Measurements from ENCODE around the gene CCDC197.

CCDC197 gene

DNA sequence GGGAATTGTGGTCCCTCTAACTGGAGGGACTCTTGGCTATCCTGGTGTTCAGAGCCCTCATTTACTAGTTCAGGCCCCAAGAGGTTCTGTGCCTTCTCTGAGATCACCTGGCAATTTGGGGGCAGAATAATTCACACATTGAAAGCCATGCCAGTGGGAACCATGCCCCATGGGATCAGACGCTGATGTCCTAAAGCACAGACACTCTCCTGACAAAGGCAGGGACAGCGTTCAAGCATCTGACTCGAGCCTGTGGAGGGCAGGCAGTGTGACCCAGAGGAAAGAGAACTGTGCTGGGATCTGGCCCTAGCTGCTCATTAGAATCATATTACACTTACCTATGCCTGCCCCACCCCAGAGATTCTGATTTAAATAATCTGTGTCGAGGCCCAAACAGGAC, 18.4 kb upstream of the CCDC197 start:
- Histone ChIP-seq H3K36me3 (ENCODE audit: control insufficient read depth in 2 of 2, insufficient read depth in 2 of 2, low read length in 2 of 2) (no peaks in the 10 kb centered on the region), H3K4me3 (ENCODE audit: low read length in 2 of 2) (no peak overlapping the region), H3K9me3 (ENCODE audit: control insufficient read depth in 2 of 2, low read length in 2 of 2) (no peaks in the 10 kb centered on the region), H3K27me3 (ENCODE audit: control insufficient read depth in 1 of 2, insufficient read depth in 2 of 2, low read length in 2 of 2) (no peaks in the 10 kb centered on the region), H3K9ac (ENCODE audit: low read length in 2 of 2) (no peak overlapping the region), H3K4me1 (ENCODE audit: control insufficient read depth, insufficient read depth, low read length) (peaks cover 65% of the 10 kb centered on the region), H3K27ac (ENCODE audit: low read length) (peak overlapping the region; percentile 99)

DNA sequence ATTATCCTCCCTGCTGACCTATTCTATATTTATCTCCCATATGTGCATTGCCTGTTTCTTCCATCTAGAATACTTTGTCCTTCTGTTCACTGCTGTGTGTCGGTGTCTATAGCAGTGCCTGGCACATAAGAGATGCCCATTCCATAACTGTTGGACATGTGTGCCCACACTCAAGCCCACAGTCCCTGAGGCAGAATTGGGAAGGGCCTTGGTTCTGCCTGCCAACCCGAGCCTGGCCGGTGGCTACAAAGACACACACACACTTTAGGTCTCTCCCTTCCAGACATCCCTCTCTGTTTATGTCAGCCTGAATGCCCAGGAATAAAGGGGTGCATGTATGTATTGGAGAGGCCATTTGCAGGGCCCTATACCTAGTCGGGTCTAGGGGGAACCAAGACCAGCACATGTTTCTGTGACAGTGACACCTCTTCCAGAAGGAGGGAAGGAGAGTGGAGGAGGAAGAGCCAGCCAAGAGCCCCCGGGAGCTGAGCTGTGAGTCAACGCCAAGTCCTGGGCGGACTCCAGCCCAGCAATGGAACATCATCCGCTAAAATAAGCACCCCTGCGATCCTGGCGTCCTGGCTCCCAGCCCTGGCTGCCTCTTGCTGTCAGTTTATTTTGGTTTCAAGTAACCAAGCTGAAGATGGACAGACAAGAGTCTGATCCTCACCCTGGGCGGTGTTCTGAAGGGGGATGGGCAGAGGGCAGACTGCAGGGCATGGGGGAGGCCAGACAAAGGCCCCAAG, 16.5 kb upstream of the CCDC197 start:
- H3K9me3 ChIP-seq (ENCODE audit: control insufficient read depth in 2 of 2, low read length in 2 of 2), result no peaks in the 10 kb centered on the region
- H3K9ac ChIP-seq (ENCODE audit: low read length in 2 of 2), result peak overlapping the region; percentile 51 to 55
- H3K36me3 ChIP-seq (ENCODE audit: control insufficient read depth in 2 of 2, insufficient read depth in 2 of 2, low read length in 2 of 2), result no peaks in the 10 kb centered on the region
- peak overlapping the region in 1 of 2 donors; percentile 40 for H3K4me3 ChIP-seq (ENCODE audit: low read length in 2 of 2)
- peaks cover 74% of the 10 kb centered on the region for H3K4me1 ChIP-seq (ENCODE audit: control insufficient read depth, insufficient read depth, low read length)
- H3K27me3 ChIP-seq (ENCODE audit: control insufficient read depth in 1 of 2, insufficient read depth in 2 of 2, low read length in 2 of 2), result no peaks in the 10 kb centered on the region
- H3K27ac ChIP-seq (ENCODE audit: low read length), result peak overlapping the region; percentile 92

DNA sequence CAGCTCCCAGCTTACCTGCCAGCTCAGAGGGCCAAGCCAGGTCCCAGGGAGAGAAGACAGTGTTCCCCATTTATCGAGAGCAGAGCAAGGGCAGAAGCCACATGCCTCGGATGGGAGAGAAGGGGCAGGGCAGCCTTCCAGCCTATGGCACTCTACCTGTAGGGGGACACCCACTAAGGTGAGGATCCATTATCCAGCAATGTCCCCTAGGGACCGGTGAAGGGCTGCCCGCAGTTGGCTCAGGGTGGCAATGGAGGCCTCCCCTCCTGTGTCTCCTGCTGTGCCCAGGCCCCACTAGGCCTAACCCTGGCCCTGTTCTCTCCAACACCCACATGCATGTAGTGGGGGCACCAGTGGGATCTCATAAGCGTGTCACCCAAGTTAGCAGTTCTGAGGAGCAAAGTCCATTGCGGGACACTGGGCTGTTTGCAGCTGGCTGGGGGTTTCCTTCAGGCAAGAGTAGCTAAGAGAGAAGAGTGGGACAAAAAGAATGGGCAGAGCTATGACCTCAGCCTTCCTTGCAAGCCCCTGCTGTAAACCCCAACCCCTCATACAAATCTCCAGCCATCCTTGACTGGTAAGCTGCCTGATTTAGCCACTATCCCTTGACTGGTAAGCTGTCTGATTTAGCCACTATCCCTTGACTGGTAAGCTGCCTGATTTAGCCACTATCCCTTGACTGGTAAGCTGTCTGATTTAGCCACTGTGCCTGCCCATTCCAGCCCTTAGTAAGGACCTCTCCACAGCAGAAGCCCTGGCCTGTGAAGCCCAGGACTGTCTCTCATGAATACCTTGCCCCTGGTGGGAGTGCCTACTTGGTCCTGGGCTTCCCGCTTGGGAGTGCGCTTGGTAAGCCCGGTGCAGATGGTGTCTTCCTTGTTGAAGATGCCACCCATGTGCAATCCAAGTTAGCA, 15.5 kb upstream of the CCDC197 start:
- H3K4me3 ChIP-seq (ENCODE audit: low read length in 2 of 2), result no peak overlapping the region
- H3K4me1 ChIP-seq (ENCODE audit: control insufficient read depth, insufficient read depth, low read length), result peaks cover 75% of the 10 kb centered on the region
- H3K9ac ChIP-seq (ENCODE audit: low read length in 2 of 2), result peak overlapping the region; percentile 16 to 47
- no peaks in the 10 kb centered on the region for H3K9me3 ChIP-seq (ENCODE audit: control insufficient read depth in 2 of 2, low read length in 2 of 2)
- peak overlapping the region; percentile 92 for H3K27ac ChIP-seq (ENCODE audit: low read length)
- H3K27me3 ChIP-seq (ENCODE audit: control insufficient read depth in 1 of 2, insufficient read depth in 2 of 2, low read length in 2 of 2), result no peaks in the 10 kb centered on the region
- H3K36me3 ChIP-seq (ENCODE audit: control insufficient read depth in 2 of 2, insufficient read depth in 2 of 2, low read length in 2 of 2), result no peaks in the 10 kb centered on the region

DNA sequence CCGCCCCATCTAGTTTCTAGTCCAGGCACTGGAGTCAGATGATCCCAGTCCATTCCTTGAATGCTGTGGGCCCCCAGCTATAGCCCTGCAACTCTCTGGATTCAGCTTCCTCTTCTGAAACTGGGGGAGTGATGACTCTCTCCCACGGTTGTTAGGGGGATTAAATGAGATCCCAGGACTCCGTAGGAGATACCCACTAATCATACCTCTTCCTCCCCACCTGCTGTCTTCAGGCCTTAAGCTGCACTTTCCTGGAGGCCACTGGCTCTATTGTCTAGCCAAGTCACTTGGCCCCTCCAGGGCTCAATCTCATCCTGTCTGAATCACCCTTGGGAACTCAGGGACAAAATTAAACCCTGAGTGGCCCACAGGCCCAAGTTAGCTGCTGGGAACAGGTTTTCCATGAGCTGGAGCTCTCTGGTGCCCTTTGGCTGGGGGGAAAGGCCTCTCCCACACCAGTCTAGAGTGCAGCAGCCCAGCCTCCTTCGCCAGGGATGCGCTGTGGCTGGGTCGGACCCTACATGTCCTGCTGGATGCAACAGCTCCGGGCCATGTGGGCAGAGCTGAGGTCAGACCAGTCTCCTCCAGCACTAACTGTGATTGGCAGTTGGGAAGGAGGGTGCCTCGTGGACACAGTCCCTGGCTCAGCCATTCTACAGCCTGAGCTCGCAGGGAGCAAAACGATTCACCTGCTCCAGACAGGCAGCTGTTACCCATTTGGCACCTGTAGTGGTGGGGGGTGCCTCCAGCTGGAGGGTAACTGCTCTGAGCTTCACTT, 14.7 kb upstream of the CCDC197 start:
- H3K4me3 ChIP-seq (ENCODE audit: low read length in 2 of 2), result no peak overlapping the region
- H3K36me3 ChIP-seq (ENCODE audit: control insufficient read depth in 2 of 2, insufficient read depth in 2 of 2, low read length in 2 of 2), result no peaks in the 10 kb centered on the region
- H3K27ac ChIP-seq (ENCODE audit: low read length), result peak overlapping the region; percentile 92
- peaks cover 75% of the 10 kb centered on the region for H3K4me1 ChIP-seq (ENCODE audit: control insufficient read depth, insufficient read depth, low read length)
- H3K27me3 ChIP-seq (ENCODE audit: control insufficient read depth in 1 of 2, insufficient read depth in 2 of 2, low read length in 2 of 2), result no peaks in the 10 kb centered on the region
- H3K9me3 ChIP-seq (ENCODE audit: control insufficient read depth in 2 of 2, low read length in 2 of 2), result no peaks in the 10 kb centered on the region
- no peak overlapping the region for H3K9ac ChIP-seq (ENCODE audit: low read length in 2 of 2)

DNA sequence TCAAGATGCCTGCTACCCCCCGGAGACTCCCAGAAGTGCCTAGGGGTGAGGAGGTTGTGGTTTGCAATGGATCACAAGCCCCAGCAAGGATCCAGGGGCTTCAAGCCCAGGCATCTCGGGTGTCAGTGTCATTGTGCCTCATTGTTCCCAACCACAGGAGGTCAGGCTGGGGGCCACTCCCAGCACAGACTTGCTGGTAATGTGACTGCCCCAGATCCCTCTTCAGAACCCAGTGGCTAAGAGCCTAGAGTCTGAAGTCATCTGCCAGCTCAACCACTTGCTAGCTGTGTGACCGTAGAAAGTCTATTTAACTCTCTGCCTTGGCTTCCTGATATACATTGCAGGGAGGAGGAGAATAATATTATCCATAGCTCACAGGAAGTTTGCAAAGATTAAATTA, 13.0 kb upstream of the CCDC197 start:
- H3K4me1 ChIP-seq (ENCODE audit: control insufficient read depth, insufficient read depth, low read length), result peaks cover 67% of the 10 kb centered on the region
- H3K4me3 ChIP-seq (ENCODE audit: low read length in 2 of 2), result no peak overlapping the region

DNA sequence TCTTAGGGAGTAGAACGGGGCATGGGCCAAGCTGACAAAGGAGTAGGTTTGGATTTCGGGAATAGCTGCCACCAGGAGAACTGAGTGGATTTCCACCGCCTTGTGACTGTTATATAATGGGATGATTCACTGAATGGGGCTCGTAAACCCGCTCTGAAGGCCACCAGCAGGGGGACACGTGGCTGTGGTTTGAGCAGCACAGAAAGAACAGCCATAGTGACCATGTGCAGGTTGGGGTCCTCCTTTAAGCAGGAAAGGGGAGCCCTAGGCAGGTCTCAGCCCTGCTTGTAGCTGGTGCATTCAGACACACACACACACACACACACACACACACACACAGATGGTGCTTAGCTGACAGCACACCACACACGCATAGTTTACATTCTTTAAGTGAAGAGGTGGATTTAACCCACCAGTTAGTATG, 12.1 kb upstream of the CCDC197 start:
- Histone ChIP-seq H3K9ac (ENCODE audit: low read length in 2 of 2) (no peak overlapping the region), H3K27me3 (ENCODE audit: control insufficient read depth in 1 of 2, insufficient read depth in 2 of 2, low read length in 2 of 2) (no peaks in the 10 kb centered on the region)

More for the DNA sequence above, 13.0 kb upstream of the CCDC197 start:
- Histone ChIP-seq H3K36me3 (ENCODE audit: control insufficient read depth in 2 of 2, insufficient read depth in 2 of 2, low read length in 2 of 2) (no peaks in the 10 kb centered on the region), H3K27ac (ENCODE audit: low read length) (peak overlapping the region; percentile 37), H3K9me3 (ENCODE audit: control insufficient read depth in 2 of 2, low read length in 2 of 2) (no peaks in the 10 kb centered on the region), H3K27me3 (ENCODE audit: control insufficient read depth in 1 of 2, insufficient read depth in 2 of 2, low read length in 2 of 2) (no peaks in the 10 kb centered on the region), H3K9ac (ENCODE audit: low read length in 2 of 2) (no peak overlapping the region)

DNA sequence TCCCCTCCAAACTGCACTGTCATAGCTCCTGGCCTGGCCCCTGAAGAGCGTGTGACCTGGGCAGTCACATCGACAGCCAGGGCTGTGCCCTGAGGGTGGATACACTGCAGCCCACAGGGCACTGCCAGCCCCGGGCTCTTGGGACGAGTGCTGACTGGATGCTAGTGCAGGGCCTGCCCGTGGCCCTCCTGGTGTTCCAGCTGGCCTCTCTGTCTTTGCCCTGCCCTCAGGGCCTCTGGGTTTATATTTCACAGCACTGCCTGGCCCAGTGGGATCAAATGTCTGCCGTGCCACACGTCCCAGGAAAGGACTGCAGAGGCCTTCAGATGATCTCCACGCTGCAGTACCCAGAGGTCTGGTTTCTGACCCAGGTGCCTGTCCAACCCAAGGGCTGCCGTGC, 10.1 kb upstream of the CCDC197 start:
- peak overlapping the region in 1 of 2 donors; percentile 21 for H3K9ac ChIP-seq (ENCODE audit: low read length in 2 of 2)
- H3K27ac ChIP-seq (ENCODE audit: low read length), result no peak overlapping the region
- no peaks in the 10 kb centered on the region for H3K27me3 ChIP-seq (ENCODE audit: control insufficient read depth in 1 of 2, insufficient read depth in 2 of 2, low read length in 2 of 2)
- no peak overlapping the region for H3K4me3 ChIP-seq (ENCODE audit: low read length in 2 of 2)
- H3K4me1 ChIP-seq (ENCODE audit: control insufficient read depth, insufficient read depth, low read length), result peaks cover 51% of the 10 kb centered on the region
- H3K36me3 ChIP-seq (ENCODE audit: control insufficient read depth in 2 of 2, insufficient read depth in 2 of 2, low read length in 2 of 2), result no peaks in the 10 kb centered on the region
- H3K9me3 ChIP-seq (ENCODE audit: control insufficient read depth in 2 of 2, low read length in 2 of 2), result no peaks in the 10 kb centered on the region

More for the DNA sequence above, 12.1 kb upstream of the CCDC197 start:
- Histone ChIP-seq H3K36me3 (ENCODE audit: control insufficient read depth in 2 of 2, insufficient read depth in 2 of 2, low read length in 2 of 2) (no peaks in the 10 kb centered on the region), H3K9me3 (ENCODE audit: control insufficient read depth in 2 of 2, low read length in 2 of 2) (no peaks in the 10 kb centered on the region), H3K4me3 (ENCODE audit: low read length in 2 of 2) (peak overlapping the region in 1 of 2 donors; percentile 8), H3K27ac (ENCODE audit: low read length) (peak overlapping the region; percentile 55), H3K4me1 (ENCODE audit: control insufficient read depth, insufficient read depth, low read length) (peaks cover 64% of the 10 kb centered on the region)

DNA sequence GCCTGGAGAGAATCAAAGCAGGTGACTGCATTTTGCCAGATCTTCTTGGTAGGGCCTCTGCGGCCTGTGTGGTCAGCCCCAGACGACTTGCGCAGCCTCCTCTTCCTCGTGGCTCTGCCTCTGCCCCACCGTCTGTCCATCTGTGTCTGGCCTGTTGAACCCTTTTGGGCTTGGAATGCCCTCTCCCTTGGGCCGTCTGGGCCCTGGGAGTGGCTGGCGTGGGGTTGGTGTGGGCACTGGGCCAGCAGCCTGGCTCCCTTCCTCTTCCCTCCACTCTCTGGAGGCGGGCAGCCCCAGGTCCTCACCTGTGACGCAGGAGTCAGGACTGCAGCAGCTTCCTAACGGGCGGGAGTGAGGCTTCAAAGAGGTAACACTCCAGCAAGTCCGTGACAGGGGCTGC, 9.7 kb upstream of the CCDC197 start:
- H3K4me3 ChIP-seq (ENCODE audit: low read length in 2 of 2), result no peak overlapping the region
- H3K9me3 ChIP-seq (ENCODE audit: control insufficient read depth in 2 of 2, low read length in 2 of 2), result no peaks in the 10 kb centered on the region
- H3K27ac ChIP-seq (ENCODE audit: low read length), result peak overlapping the region; percentile 31
- H3K36me3 ChIP-seq (ENCODE audit: control insufficient read depth in 2 of 2, insufficient read depth in 2 of 2, low read length in 2 of 2), result no peaks in the 10 kb centered on the region
- no peaks in the 10 kb centered on the region for H3K27me3 ChIP-seq (ENCODE audit: control insufficient read depth in 1 of 2, insufficient read depth in 2 of 2, low read length in 2 of 2)
- H3K4me1 ChIP-seq (ENCODE audit: control insufficient read depth, insufficient read depth, low read length), result peaks cover 50% of the 10 kb centered on the region
- H3K9ac ChIP-seq (ENCODE audit: low read length in 2 of 2), result no peak overlapping the region

DNA sequence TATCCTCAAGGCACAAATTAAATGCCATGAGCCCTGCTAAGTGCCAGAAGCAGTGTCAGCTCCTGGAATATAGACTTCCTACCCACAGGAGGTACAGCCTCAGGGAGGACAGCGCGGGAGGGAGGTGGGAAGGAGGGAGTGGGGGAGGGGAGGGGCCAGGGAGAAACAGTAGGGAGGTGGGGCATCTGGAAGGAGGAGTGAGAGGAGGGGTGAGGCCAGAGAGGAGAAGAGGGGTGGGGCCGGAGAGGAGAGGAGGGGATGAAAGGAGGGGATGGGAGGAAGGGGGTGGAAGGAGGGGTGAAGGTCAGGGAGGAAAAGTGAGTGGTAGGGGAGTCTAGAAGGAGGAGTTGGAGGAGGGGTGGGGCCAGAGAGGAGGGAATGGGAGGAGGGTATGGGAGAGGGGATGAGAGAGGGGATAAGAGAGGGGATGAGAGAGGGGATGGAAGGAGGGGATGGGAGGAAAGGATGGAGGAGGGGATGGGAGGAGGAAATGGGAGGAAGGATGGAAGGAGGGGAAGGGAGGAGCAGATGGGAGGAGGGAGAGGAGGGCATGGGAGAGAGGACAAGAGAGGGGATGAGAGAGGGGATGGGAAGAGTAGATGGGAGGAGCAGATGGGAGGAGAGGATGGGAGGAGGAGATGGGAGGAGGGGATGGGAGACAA, 9.2 kb upstream of the CCDC197 start:
- Histone ChIP-seq H3K27ac (ENCODE audit: low read length) (no peak overlapping the region), H3K4me1 (ENCODE audit: control insufficient read depth, insufficient read depth, low read length) (peaks cover 45% of the 10 kb centered on the region), H3K27me3 (ENCODE audit: control insufficient read depth in 1 of 2, insufficient read depth in 2 of 2, low read length in 2 of 2) (no peaks in the 10 kb centered on the region), H3K4me3 (ENCODE audit: low read length in 2 of 2) (no peak overlapping the region), H3K9me3 (ENCODE audit: control insufficient read depth in 2 of 2, low read length in 2 of 2) (no peaks in the 10 kb centered on the region), H3K36me3 (ENCODE audit: control insufficient read depth in 2 of 2, insufficient read depth in 2 of 2, low read length in 2 of 2) (no peaks in the 10 kb centered on the region), H3K9ac (ENCODE audit: low read length in 2 of 2) (no peak overlapping the region)

DNA sequence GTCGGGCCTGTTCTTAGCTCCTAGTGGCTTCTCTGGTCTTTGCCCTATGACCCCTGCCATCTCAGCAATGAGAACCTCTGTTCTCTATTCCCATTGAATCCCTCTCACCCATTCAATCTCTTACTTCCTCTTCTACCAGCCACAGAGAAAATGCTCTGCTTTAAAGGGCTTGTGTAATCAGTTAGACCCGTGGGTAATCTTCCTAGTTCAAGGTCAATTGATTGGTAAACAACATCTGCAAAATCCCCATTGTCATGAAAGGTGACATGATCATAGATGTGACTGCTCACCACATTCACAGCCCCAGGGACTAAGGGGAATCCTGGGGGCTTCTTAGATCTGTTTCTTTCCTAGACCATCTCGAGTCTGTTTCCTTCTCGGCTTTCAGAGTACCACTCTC, 7.2 kb upstream of the CCDC197 start:
- Histone ChIP-seq H3K9ac (ENCODE audit: low read length in 2 of 2) (no peak overlapping the region), H3K27ac (ENCODE audit: low read length) (no peak overlapping the region), H3K4me1 (ENCODE audit: control insufficient read depth, insufficient read depth, low read length) (peaks cover 40% of the 10 kb centered on the region), H3K4me3 (ENCODE audit: low read length in 2 of 2) (no peak overlapping the region), H3K9me3 (ENCODE audit: control insufficient read depth in 2 of 2, low read length in 2 of 2) (no peaks in the 10 kb centered on the region), H3K27me3 (ENCODE audit: control insufficient read depth in 1 of 2, insufficient read depth in 2 of 2, low read length in 2 of 2) (no peaks in the 10 kb centered on the region), H3K36me3 (ENCODE audit: control insufficient read depth in 2 of 2, insufficient read depth in 2 of 2, low read length in 2 of 2) (no peaks in the 10 kb centered on the region)

Data from stomach smooth muscle (tissue), 2 donors.